Measurements from ENCODE around the gene FFAR4.
"Not testable (repeated sequence)": the region's sequence is repeated elsewhere in the genome, so short reads cannot be mapped to it uniquely, and the experiment has no call there.

The FFAR4 gene

DNA sequence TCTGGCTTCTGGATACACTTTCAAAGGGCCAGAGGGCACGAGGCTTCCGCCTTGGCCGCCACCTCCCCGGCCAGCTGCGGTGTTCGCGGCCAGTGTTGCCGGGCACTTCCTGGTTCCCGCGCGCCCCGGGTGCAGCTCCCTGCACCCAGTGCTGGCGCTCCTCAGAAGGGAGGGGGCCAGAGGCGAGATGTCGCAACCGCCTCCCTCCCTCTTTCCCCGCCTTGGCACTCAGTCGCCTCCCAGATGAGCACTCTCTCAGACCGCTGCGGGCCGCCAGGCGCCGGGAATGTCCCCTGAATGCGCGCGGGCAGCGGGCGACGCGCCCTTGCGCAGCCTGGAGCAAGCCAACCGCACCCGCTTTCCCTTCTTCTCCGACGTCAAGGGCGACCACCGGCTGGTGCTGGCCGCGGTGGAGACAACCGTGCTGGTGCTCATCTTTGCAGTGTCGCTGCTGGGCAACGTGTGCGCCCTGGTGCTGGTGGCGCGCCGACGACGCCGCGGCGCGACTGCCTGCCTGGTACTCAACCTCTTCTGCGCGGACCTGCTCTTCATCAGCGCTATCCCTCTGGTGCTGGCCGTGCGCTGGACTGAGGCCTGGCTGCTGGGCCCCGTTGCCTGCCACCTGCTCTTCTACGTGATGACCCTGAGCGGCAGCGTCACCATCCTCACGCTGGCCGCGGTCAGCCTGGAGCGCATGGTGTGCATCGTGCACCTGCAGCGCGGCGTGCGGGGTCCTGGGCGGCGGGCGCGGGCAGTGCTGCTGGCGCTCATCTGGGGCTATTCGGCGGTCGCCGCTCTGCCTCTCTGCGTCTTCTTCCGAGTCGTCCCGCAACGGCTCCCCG lies at the start of gene FFAR4:
Gene FFAR4, plus strand, starts transcription at position 231 of the 842 bp plus-strand sequence. Its CDS starts 56 bp downstream, at position 287.
- no peak for DNase-seq

DNA sequence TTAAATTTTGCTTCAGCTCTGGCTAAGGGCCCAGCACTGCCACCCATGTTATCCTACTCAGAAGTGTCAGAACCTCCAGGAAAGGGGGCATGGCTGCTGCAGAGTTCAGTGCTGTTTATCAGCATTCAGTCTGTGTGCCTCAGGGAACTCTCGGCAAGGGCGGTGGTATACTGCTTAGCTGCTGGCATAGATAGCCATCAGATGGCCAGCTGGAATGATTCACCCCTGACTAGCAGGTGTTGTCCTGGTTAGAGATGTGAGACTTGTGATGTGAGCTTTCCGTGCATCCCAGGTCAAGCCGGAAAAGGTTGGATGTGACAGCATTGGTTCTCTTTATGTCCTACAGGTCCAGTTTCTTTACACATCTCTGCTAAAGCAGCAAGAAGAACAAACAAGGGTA lies 47.9 kb upstream of the FFAR4 start:
- no peak for DNase-seq

DNA sequence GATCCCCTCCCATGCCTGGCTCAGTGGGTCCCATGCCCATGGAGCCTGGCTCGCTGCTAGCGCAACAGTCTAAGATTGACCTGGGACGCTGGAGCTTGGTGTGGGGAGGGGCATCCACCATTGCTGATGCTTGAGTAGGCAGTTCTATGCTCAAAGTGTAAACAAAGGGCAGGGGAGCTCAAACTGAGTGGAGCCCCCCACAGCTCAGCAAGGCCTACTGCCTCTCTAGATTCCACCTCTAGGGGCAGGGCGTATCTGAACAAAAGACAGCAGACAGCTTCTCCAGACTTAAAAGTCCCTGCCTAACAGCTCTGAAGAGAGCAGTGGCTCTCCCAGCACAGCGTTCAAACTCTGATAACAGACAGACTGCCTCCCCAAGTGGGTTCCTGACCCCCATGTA lies 31.2 kb upstream of the FFAR4 start:
- no peak for DNase-seq

DNA sequence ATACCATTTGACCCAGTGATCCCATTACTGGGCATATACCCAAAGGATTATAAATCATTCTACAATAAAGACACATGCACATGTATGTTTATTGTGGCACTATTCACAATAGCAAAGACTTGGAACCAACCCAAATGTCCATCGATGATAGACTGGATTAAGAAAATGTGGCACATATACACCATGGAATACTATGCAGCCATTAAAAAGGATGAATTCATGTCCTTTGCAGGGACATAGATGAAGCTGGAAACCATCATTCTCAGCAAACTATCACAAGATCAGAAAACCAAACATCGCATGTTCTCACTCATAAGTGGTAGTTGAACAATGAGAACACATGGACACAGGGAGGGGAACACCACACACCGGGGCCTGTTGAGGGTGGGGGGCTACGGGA lies 25.6 kb upstream of the FFAR4 start:
- DNase-seq = not testable (repeated sequence)

DNA sequence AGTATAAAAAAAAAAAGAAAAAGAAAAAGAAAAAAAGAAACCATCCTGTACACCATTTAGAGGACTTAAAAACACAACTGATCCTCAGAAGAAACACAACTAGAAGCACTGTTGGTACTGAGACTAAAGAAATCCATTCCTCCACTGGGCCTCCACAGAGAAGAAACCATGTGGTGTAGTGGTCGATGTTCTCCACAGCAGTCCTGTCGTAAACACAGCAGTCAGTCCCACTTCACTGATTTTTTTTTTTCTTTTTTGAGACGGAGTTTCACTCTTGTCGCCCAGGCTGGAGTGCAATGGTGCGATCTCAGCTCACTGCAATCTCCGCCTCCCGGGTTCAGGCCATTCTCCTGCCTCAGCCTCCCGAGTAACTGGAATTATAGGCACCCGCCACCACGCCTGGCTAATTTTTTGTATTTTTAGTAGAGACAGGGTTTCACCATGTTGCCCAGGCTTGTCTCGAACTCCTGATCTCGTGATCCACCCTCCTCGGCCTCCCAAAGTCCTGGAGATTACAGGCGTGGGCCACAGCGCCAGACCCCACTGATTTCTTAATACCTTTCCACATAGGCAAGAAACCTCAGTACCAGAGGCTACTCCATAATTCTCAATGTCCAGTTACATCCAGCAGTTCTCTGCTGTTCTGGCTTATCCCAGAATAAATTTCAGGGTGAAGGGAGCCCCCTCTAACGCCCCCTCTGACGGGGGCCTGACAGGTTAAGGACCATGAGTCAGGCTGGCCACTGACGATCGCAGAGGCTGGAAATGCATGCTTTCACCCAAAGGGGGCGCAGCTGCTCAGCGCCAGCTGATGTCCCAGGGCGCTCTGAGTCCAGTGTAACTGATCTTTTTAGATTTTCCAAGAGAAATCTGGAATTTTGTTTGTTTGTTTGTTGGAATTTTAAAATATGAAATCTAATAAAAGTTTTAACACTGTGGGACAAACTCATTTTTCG lies 24.8 kb upstream of the FFAR4 start:
- DNase-seq = peak; percentile 28

DNA sequence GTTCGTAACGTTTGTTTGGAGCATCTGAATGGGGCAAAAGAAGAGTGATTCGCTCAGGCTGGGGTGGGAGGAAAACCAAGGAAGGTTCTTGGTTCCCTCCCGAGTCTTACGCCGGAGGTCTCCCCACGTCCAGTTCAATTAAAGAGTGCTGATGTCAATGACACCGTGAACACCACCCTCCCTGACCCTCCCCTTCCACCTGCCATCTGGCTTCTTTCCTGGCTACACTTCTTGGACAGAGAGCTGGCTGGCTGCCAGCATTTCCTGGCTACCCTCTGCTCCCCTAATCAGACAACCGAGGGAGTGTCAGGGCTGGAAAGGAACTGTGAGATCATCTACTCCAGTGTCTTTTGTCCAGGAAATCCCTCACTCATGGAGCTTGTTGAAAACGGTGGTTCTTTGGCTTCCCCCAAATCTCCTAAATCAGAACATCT lies 24.1 kb upstream of the FFAR4 start:
- peak; percentile 10 for DNase-seq

DNA sequence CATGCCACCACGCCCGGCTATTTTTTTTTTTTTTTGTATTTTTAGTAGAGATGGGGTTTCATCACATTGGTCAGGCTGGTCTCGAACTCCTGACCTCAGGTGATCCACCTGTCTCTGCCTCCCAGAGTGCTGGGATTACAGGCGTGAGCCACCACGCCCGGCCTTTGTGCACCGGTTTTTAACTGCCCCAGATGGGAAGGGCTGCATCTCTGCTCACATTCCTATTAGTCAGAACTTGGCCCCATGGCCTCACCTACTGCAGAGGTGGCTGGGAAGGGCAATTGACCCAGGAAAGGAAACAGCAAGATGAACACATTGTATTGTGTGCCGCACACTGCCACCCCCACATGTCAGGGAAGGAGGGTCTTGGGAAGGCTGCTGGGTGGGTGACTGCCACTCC lies 19.5 kb upstream of the FFAR4 start:
- not testable (repeated sequence) for DNase-seq

DNA sequence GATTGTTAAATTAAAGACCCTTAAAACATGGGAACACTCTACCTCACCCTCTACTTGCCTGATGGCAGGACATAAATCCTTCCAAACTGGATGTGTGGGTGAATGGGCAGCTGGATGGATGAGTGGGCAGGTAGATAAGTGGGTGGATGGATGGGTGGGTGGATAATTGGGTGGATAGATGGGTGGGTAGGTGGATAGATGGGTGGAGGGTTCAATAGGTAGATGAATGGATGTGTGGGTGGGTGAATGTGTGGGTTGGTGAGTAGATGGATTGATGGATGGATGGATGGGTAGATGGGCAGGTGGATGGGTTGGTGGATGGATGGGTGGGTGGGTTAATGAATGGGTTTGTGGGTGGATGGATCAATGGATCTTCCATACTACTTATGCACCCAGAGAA lies 18.9 kb upstream of the FFAR4 start:
- DNase-seq = no peak

DNA sequence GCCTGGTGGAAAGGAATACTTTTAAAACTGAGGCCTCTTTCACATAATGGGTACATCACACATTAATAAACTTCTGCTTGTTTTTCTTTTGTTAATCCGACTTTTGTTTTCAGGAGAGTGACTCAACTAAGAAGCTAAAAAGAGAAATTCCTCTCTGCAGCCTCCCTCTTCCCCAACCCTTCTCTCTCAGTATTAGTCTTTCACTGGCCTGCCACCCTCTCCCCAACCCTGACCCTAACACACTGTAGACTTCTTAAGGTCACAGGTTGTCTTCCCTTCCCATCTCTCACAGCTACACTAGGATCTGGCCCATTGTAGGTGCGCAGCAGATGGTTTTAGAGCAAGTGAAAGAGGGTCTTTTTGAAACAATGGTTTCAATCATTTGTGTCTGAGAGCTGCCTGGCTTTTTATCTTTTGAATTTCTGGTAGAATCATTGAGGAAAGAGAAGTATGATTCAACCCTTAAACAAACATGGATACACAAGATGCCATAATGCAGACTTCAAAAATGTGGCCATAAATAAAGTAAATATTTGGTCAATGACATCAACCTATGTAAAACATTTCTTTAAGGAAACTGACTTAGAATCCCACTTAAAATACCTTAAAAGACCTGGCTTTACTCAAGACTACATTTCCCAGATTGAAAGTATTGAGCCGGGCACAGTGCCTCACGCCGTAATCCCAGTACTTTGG lies 17.9 kb upstream of the FFAR4 start:
- peak; percentile 35 for DNase-seq

DNA sequence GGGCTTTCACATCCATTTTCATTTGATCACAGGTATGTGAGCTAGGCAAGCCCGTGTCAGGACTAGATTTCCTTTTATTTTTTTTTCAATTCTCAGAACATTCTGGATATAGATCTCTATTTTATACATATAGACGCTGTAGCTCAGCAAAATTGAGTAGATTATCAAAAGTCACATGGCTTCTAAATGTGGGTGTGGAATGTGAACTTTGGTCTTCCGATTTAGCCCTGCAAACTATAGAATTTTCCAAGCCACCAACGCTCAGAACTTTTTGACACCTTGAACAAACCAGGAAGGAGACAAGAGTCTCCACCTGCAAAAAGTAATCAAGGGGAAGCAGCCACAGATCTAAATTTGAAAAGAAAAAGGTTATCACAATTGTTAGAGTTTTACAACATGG lies 15.9 kb upstream of the FFAR4 start:
- DNase-seq = no peak

DNA sequence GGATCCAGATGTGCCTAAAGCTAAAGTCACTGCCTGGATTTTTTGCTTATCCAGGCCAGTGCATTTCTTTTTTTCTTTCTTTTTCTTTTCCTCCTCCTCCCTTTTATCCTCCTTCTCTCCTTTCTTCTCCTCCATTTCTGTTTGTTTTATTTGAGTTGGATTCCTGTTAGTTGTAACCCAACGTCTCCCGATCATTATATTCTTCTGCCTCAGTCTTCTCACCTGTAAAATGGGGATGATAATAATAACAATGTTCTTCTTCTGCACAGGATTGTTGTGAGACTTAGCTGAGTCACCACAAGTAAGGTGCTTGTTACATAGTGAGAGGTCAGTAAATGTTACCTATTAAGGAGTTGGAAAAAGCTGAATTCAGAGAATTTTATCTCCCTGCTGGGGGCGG lies 13.7 kb upstream of the FFAR4 start:
- no peak for DNase-seq

DNA sequence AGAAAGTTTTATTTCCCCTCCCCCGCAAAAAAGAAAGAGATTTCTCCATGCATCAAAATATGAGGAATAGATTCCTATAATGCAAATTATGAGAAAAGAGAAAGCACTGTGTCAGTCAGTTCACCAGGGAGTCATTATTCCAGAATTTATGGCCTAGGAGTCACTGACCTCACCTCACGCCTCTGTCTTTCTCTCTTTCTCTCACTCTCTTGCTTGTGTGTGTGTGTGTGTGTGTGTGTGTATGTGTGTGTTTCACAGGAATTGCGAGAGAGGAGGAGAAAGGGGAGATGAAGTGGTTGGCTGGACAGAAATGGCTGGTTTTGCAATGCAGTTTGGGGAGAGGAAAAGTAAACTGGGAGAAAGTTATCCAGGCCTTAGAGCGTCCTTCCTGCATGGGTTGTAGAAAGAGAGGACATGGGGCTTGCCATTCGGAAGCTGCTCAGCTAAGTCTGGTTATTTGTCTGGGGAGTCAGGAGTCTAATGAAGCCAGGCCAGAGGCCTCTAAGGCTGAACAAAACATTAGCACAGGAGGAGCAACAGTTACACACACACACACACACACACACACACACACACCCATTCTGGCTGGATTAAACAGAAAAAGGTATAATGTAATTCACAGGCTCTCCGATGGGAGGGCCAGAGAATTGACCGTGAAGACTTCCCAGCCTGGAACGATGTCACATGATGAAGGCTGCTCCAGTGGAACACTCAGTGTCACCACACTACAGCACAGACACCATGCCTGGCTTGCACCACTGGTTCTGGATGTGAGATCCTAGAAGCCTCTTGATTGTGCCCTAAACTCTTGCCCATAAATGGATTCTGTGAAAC lies 12.8 kb upstream of the FFAR4 start:
- DNase-seq = peak; percentile 28

DNA sequence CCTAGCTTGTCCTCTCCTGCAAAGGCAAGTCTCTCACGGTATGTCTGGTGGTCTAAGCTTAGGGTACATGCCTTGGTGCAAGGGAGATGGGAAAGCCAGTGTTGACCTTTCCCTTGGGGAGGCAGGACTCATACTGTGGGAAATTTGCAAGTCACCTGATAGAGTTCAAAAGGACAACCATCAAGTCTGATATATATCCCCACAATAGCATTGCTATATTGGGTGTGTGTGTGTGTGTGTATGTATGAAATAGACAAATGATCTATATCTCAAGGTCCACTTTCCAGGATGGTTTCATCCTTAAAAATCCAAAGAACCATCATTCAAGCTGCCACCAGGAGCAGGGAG lies 12.2 kb upstream of the FFAR4 start:
- DNase-seq = no peak

DNA sequence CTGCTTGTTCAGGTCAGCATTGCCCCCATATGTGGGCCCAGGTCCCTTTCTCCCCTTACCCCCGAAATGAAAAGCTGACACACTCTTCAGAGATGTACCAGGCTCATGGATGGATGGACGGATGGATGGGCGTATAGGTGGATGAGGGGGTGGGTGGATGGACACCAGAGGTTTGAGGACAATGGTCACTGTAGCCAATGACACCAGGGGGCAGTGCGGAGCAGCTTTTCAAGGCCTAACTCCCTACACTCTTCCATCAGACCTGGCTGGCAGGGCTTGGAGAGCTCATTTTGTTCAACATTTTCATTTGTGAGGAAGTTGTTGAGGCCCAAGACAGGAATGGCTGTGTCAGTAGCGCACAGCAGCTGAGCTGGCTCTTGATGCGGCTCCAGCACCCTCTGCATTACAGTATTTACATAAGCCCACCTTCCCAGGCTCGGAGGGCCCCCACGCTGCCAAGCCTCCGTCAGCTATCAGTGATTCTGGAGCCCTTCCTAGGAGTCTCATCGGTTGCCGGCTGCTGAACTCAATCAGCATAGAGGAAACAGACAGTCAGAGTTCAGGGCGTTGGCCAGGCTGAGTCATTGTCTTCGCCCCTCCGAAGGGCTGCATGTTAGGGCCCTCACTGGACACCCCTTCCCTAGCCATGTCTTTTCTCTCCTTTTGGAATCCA lies 11.6 kb upstream of the FFAR4 start:
- DNase-seq = peak; percentile 50

DNA sequence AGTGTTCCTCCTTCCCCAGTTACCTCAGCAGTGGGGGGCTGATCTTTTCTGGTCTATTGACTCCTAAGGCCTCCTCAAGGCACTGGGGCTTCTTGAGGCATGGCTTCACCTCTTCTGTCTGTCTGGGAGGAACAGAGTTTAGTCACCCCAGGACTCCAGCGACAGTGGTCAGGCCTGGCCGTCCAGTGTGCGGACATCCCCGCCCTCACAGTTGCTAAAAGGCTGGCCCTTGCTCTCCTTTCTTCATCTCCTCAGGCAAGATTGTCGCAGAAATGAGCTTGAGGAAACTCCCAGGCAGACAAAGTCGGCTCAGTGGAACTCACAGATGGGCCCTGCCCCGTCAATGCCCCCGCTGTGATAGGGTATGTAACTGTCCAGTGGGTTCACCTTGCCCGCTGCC lies 7.0 kb upstream of the FFAR4 start:
- DNase-seq = no peak

DNA sequence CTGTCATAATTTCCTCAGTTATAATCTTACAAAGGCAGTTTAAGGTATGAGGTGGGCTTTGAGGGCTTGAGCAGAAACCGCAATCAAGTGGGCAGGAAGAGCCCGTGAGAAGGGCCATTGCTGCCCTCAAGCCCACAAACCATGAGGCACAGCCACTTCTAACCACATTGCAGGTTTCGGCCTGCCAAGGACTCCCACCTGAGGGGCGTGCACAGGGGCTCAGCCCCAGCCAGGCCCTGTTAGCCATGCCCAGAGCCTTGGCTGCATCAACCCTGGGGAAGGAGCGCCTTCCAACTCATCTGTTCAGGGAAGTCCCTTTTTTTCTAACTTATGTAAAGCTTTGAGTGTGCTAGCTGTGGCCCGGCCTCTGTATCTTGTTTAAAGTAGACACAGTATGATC lies 5.9 kb upstream of the FFAR4 start:
- no peak for DNase-seq

DNA sequence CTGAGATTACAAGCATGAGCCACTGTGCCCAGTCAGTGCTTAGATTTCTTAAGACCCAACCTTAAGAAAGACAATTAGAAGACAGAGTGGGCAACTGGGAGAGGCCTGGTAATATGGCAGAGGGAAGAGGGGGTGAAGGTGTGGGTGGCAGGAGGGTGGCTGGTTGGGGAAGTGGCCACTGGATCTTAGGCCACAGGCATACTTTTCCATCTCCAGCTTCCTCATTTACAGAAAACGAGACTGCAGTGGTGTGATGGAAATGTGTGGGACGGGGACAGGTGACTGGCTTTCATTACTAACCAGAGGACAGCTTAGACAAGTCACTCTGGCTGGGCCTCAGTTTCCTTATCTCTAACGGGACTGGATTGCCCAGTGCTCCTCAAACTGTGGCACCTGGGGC lies 1.0 kb upstream of the FFAR4 start:
- no peak for DNase-seq

DNA sequence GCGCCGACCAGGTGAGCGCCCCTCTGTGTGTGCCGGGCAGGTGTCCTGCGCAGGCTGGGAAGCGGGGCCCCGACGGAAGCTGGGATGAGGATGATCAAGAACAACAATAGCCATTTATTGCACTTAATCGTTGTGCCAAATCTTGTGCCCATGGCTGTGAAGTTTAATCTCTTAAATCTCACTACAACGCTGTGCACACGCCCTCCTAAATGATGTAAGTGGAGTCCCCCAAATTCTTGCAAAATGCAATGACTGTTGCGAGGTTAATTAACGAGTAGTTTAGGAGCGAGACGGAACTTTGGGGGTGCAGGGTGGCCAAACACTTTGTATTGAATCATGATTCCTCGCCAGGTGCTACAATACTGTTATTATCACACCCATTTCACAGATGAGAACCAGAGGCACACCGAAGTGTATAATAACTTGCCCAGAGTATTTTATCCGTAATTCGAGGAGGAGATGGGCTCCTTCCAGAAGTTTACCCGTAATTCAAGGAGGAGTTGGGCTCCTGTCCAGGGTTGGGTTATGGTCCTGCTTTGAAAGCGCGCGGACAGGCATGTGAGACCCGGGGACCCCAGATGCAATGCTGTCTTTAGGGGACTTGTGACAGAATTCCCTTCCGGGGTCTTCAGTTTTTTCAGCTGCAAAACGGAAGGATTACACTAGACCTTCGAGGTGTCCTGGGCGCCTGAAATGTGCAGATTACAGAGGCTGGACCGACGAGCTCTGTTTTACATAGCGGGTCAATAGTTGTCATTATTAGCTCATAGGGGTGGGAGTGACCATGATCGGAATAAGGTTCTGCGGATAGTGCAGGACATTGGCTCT lies 1.0 kb downstream of the FFAR4 start:
- DNase-seq = no peak

DNA sequence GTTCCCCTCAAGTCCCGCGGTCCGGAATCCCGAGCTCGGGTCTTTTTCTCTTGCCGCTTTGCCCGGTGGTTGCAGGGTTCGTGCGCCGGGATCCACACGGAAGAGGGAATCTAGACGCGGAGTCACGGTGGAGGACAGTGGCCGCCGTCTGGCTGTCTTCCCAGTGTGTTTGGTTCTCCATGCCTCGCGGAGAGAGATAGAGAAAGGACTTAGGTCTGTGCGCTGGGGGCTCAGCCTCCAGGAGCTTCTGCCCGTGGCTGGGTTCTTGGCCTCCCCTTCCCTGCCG lies 1.6 kb downstream of the FFAR4 start:
- no peak for DNase-seq

DNA sequence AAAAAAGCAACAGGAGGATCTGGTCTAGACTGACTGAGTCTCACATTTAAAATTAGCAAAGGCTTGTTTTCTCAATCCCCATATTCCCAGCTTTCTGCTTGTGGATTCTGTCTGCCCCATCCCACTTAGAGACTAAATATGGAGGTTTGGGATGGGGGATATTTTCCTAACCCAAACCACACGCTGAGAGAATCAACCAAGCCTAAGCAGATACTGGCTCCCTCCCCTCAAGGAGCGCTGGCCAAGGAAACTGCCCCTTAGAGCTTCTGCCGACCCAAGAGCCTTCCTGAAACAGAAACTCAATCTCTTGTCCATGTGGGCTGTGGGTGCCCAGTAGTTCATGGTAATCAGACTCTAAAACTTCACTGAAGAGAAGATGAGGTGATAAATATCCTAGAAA lies 3.9 kb downstream of the FFAR4 start:
- DNase-seq = no peak

DNA sequence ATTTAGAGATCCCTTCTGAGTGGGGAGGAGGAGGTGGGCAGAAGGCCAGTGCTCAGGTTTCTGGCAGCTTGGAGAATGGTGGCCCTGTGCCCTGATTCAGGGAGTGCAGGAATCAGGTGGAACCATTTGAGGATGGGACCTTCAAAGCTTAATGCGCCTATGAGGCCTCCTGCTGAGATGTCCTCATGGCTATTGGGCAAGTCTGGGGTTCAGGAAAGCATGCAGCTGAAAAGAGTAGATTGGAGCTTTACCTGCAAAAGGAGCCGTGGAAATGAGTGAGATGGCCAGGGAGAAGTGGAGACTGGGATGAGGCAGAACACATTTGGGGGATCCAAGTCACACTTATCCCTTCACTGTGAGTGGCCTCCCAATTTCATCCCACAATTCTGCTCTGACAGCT lies 6.1 kb downstream of the FFAR4 start:
- DNase-seq = no peak
